Upper lobe of left lung (tissue), 6 donors: Measurements from ENCODE around the gene SYNE2. TPM values are rescaled to one million over a fixed set of nuclear protein-coding genes. Genes with fewer than 3 reads are reported as not detected.
A peak's percentile ranks its signal among the peaks of the same experiment; 100 is the strongest.

Experiments
- ATAC-seq, 2 donors: fragments of 200-7000 bp; cut with Tn5 transposase; one replicate each; pipeline ENCODE4 v1.9.1; 2022; ENCODE audit warnings: mild to moderate bottlenecking in 2 of 2, moderate library complexity in 2 of 2; ENCODE audit not compliant: low FRiP score in 2 of 2
- DNase-seq, 2 donors: peaks; one replicate each; pipeline ENCODE4 v3.0.0-alpha.2; 2019 to 2020
- H3K27ac ChIP-seq, 4 donors: fragments of 200-600 bp; sonication (generic); one replicate each; pipeline ENCODE4 v1.5.1; 2016 to 2019
- H3K27me3 ChIP-seq, 4 donors: fragments of 200-600 bp; sonication (generic); one replicate each; pipeline ENCODE4 v1.5.1; 2017 to 2019
- H3K36me3 ChIP-seq, 4 donors: fragments of 200-600 bp; sonication (generic); one replicate each; pipeline ENCODE4 v1.5.1; 2016 to 2019
- H3K4me1 ChIP-seq, 4 donors: fragments of 200-600 bp; sonication (generic); one replicate each; pipeline ENCODE4 v1.5.1; 2018 to 2019
- H3K4me3 ChIP-seq, 4 donors: fragments of 200-600 bp; sonication (generic); one replicate each; pipeline ENCODE4 v1.5.1; 2017 to 2019; ENCODE audit warnings: mild to moderate bottlenecking in 2 of 4, moderate library complexity in 1 of 4
- H3K9me3 ChIP-seq, 4 donors: fragments of 200-600 bp; sonication (generic); one replicate each; pipeline ENCODE4 v1.5.1; 2018 to 2019
- EP300 ChIP-seq, 4 donors: sonication (generic); formaldehyde crosslinking; IDR thresholded peaks; one replicate each; pipeline ENCODE4 v1.5.1; 2017; ENCODE audit warnings: antibody characterized with exemption in 4 of 4, control low read depth in 2 of 4
- POLR2A ChIP-seq, 4 donors: fragments of 450-650 bp; IDR thresholded peaks; one replicate each; pipeline ENCODE4 v1.5.1; 2016 to 2017; ENCODE audit warnings: antibody characterized with exemption in 4 of 4, mild to moderate bottlenecking in 2 of 4
- POLR2AphosphoS5 ChIP-seq, 2 donors: sonication (generic); formaldehyde crosslinking; IDR thresholded peaks; one replicate each; pipeline ENCODE4 v1.5.1; 2017; ENCODE audit warnings: antibody characterized with exemption in 2 of 2
- WGBS, 2 donors: methylation state at CpG; one replicate each; pipeline ENCODE4 v1.1.5; 2017 to 2018; 5-methylcytosine and 5-hydroxymethylcytosine counted together
- total RNA-seq, 6 donors: library from RNA; depleted of rRNA in 4 of 6; stranded (reverse); fragments of >200 nt in 4 of 6; gene quantifications; one replicate each; pipeline versions ENCODE4 v1.1.0 to v1.2.1, GENCODE V29; 2016 to 2021
- TF ChIP-seq, protein P1 (sequence below), 6 experiments: fragments of 450-650 bp in 4 of 6; fragments of 200-600 bp in 2 of 6; sonication (generic) in 2 of 6; IDR thresholded peaks; one replicate each; pipeline ENCODE4 v1.5.1; 2016 to 2019; ENCODE audit warnings: antibody characterized with exemption in 6 of 6
- donor health status: DM: no; HTN: no; CAD: no; lungs with moderate emphysema.
- donor health status: DM: no; HTN: yes; CAD: no; lungs with severe emphysema.

SYNE2 gene
- total RNA-seq, 6 donors from 2014 or later, result 75.8 to 439 (median 234) TPM

DNA sequence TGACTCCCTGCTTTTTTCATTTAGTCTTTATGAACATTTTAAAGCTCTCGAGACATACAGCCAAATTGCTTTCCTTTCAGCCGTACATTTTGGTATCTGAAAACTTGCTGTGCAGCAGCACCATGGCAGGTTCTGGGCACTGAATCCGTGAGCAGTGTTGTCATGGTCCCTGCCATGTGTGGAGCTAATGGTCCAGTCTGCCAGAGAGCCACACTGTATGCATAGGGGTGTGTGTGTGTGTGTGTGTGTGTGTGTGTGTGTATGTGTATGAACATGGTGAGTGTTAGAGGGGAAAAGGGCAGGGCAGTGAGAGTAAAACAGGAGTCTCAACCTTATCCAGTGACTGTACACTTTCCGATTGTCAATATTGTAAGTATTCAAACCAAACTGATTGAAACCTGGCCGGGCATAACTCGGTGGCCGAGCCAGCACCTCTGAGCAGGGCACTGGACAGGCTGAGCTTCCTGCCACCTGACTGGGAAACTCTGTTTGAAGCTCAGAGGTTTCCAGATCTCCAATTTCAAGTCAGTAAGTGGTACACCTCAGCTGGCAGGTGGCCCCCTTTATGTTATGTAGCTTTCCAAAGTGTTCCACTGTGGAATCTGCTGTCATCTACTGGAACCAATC is 331.4 kb downstream of the SYNE2 start:
- no peak overlapping the region for H3K27ac ChIP-seq
- 85 to 92% methylated on average over 7 of the region's 7 CpGs for WGBS, 2 donors
- TF ChIP-seq, protein P1, sequence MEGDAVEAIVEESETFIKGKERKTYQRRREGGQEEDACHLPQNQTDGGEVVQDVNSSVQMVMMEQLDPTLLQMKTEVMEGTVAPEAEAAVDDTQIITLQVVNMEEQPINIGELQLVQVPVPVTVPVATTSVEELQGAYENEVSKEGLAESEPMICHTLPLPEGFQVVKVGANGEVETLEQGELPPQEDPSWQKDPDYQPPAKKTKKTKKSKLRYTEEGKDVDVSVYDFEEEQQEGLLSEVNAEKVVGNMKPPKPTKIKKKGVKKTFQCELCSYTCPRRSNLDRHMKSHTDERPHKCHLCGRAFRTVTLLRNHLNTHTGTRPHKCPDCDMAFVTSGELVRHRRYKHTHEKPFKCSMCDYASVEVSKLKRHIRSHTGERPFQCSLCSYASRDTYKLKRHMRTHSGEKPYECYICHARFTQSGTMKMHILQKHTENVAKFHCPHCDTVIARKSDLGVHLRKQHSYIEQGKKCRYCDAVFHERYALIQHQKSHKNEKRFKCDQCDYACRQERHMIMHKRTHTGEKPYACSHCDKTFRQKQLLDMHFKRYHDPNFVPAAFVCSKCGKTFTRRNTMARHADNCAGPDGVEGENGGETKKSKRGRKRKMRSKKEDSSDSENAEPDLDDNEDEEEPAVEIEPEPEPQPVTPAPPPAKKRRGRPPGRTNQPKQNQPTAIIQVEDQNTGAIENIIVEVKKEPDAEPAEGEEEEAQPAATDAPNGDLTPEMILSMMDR (IDR thresholded peaks at IDR 0.05), result no peak
- TF ChIP-seq POLR2A (IDR thresholded peaks at IDR 0.05) (no peak), POLR2AphosphoS5 (IDR thresholded peaks at IDR 0.05) (no peak), EP300 (IDR thresholded peaks at IDR 0.05) (no peak)
- ATAC-seq (peak in 1 of 2 donors; percentile 63), DNase-seq (peak in 1 of 2 donors; percentile 15)
- H3K9me3 ChIP-seq, result no peaks in the 10 kb centered on the region
- no peaks in the 10 kb centered on the region for H3K27me3 ChIP-seq
- H3K4me3 ChIP-seq, result no peak overlapping the region
- no peaks in the 10 kb centered on the region for H3K4me1 ChIP-seq
- peaks cover 0 to 50% (median 12%) of the 10 kb centered on the region in 4 donors for H3K36me3 ChIP-seq

GRCh38 chr14:64185184-64185583 is 332.4 kb downstream of the SYNE2 start:
- no peak for DNase-seq
- H3K27ac ChIP-seq, result no peak overlapping the region
- ATAC-seq, result no peak
- no peaks in the 10 kb centered on the region for H3K9me3 ChIP-seq
- H3K4me1 ChIP-seq, result no peaks in the 10 kb centered on the region
- no peak for TF ChIP-seq POLR2A (IDR thresholded peaks at IDR 0.05)
- peaks cover 2 to 50% (median 16%) of the 10 kb centered on the region in 4 donors for H3K36me3 ChIP-seq
- no peak overlapping the region for H3K4me3 ChIP-seq
- WGBS, 2 donors, result 100% methylated on average over 1 of the region's 1 CpG
- H3K27me3 ChIP-seq, result no peaks in the 10 kb centered on the region

DNA sequence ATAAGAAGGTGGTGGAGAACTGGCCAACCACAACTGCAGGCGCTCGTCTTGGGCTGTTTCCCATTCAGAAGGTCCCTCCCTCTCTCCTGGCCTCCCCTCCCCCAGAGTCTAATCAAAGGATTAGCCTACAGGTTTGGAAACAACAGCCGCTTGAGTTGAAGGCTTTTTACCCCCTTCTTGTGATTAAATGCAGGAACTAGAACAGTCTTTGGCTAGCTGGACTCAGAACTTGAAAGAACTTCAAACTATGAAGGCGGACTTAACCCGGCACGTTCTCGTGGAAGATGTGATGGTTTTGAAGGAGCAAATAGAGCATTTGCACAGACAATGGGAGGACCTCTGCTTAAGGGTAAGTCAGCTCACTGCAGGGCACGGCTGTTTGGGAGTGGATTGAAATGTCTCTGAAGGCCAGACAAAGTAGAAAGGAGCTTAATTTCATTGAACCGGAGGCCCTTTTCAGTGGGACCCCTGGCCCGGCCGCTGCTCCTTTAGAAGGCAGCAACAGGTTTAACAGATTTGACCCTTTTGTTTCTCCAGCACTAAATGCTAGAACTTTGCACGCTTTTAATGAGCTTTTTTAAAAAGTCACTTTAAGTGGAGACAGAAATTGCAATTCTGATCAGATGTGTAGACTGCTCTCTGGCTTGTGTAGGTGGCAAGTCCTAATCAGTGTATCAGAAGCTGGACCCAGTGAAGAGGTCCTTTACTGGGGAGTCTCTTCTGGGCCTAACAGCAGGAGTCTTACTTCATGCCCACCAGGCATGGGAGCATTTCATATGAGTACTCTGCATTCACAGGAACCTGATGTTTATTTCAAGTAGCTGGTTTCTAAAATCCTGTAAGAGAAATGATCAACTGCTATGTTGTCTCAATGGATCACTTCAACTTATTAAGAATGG is 333.7 kb downstream of the SYNE2 start:
- TF ChIP-seq, protein P1 (IDR thresholded peaks at IDR 0.05), result no peak
- no peak for TF ChIP-seq POLR2AphosphoS5 (IDR thresholded peaks at IDR 0.05)
- no peaks in the 10 kb centered on the region for H3K27me3 ChIP-seq
- WGBS, 2 donors, result 88 to 93% methylated on average over 12 of the region's 12 CpGs
- H3K27ac ChIP-seq, result no peak overlapping the region
- ATAC-seq (no peak), DNase-seq (no peak)
- no peaks in the 10 kb centered on the region for H3K9me3 ChIP-seq
- peaks cover 6 to 46% (median 18%) of the 10 kb centered on the region in 4 donors for H3K36me3 ChIP-seq
- no peak overlapping the region for H3K4me3 ChIP-seq
- no peaks in the 10 kb centered on the region for H3K4me1 ChIP-seq

DNA sequence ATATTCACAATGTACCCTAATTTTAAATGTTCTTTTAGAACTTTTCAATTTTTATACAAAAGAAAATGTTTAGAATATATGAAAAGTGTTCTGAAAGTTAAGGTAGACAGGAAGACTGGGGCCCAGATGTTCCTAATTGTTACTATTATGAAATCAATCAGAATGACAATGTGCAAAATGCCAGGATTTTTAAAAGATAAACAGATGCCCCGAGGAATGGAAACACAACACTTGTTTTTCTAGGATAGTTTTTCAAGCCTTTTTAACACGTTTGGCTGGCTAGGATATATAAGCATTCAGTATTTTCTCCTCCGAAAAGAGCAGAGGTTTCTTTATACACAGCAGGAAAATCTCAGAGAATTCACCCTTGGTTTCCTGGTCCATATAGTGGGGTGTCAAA is 334.5 kb downstream of the SYNE2 start:
- Histone ChIP-seq H3K4me3 (no peak overlapping the region), H3K27ac (no peak overlapping the region), H3K27me3 (no peaks in the 10 kb centered on the region), H3K4me1 (no peaks in the 10 kb centered on the region), H3K36me3 (peaks cover 6 to 49% (median 18%) of the 10 kb centered on the region in 4 donors), H3K9me3 (no peaks in the 10 kb centered on the region)
- DNase-seq (no peak), ATAC-seq (no peak)
- WGBS, 2 donors, result 51 to 69% methylated on average over 3 of the region's 3 CpGs
- TF ChIP-seq POLR2A (IDR thresholded peaks at IDR 0.05), result no peak
- TF ChIP-seq POLR2AphosphoS5 (IDR thresholded peaks at IDR 0.05), result no peak
- no peak for TF ChIP-seq EP300 (IDR thresholded peaks at IDR 0.05)

GRCh38 chr14:64190974-64191502 is 338.2 kb downstream of the SYNE2 start:
- Histone ChIP-seq H3K27me3 (no peaks in the 10 kb centered on the region), H3K27ac (no peak overlapping the region), H3K36me3 (peaks cover 6 to 45% (median 18%) of the 10 kb centered on the region in 4 donors), H3K4me3 (no peak overlapping the region), H3K4me1 (peaks cover 0 to 5% (median 0%) of the 10 kb centered on the region in 4 donors), H3K9me3 (no peaks in the 10 kb centered on the region)
- DNase-seq (no peak), ATAC-seq (no peak)
- no peak for TF ChIP-seq EP300 (IDR thresholded peaks at IDR 0.05)
- TF ChIP-seq, protein P1 (IDR thresholded peaks at IDR 0.05), result no peak
- no peak for TF ChIP-seq POLR2A (IDR thresholded peaks at IDR 0.05)
- TF ChIP-seq POLR2AphosphoS5 (IDR thresholded peaks at IDR 0.05), result no peak
- WGBS, 2 donors, result 97 to 98% methylated on average over 3 of the region's 3 CpGs
